ENCODE results near the gene ETHE1.

The ETHE1 gene

GRCh38 chr19:43546581-43546980, 19.6 kb upstream of the ETHE1 start:
- Histone ChIP-seq H3K27me3 (replicated peaks) (no peaks in the 10 kb centered on the region), H3K36me3 (replicated peaks) (peaks cover 16% of the 10 kb centered on the region), H3K27ac (no peak overlapping the region), H3K4me3 (ENCODE audit: low read depth, low read length) (no peak overlapping the region)
- in situ Hi-C loops (cut with HindIII; ENCODE audit: low pct_ligation_motif_present, low sequenced_read_pairs), result no loop called here
- DNase-seq, result no peak
- TF ChIP-seq, protein P1, sequence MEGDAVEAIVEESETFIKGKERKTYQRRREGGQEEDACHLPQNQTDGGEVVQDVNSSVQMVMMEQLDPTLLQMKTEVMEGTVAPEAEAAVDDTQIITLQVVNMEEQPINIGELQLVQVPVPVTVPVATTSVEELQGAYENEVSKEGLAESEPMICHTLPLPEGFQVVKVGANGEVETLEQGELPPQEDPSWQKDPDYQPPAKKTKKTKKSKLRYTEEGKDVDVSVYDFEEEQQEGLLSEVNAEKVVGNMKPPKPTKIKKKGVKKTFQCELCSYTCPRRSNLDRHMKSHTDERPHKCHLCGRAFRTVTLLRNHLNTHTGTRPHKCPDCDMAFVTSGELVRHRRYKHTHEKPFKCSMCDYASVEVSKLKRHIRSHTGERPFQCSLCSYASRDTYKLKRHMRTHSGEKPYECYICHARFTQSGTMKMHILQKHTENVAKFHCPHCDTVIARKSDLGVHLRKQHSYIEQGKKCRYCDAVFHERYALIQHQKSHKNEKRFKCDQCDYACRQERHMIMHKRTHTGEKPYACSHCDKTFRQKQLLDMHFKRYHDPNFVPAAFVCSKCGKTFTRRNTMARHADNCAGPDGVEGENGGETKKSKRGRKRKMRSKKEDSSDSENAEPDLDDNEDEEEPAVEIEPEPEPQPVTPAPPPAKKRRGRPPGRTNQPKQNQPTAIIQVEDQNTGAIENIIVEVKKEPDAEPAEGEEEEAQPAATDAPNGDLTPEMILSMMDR (IDR thresholded peaks at IDR 0.05; ENCODE audit: low read depth, low read length, missing control alignments), result no peak

DNA sequence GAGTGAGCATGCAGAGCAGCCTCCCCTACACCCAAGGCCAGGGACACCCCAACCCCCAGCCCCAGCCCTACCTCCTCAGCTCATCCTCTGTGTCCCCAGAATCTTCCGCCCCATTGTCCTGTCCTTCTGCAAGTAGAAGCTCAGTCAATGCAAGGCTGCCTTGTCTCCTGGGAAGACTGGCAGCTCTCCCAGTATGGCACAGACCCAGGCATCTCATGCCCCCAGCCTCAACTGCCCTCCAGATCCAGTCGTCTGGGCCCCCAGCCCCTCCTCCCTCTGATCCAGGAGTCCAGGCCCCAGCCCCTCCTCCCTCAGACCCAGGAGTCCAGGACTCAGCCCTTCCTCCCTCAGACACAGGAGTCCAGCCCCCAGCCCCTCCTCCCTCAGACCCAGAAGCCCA, 19.0 kb upstream of the ETHE1 start:
- peaks cover 10% of the 10 kb centered on the region for H3K36me3 ChIP-seq (replicated peaks)
- in situ Hi-C loops (cut with HindIII; ENCODE audit: low pct_ligation_motif_present, low sequenced_read_pairs), result no loop called here

GRCh38 chr19:43545276-43545675, 18.3 kb upstream of the ETHE1 start:
- no peaks in the 10 kb centered on the region for H3K27me3 ChIP-seq (replicated peaks)
- in situ Hi-C loops (cut with HindIII; ENCODE audit: low pct_ligation_motif_present, low sequenced_read_pairs), result no loop called here
- DNase-seq, result no peak
- no peak overlapping the region for H3K4me3 ChIP-seq (ENCODE audit: low read depth, low read length)
- peaks cover 6% of the 10 kb centered on the region for H3K36me3 ChIP-seq (replicated peaks)
- H3K27ac ChIP-seq, result no peak overlapping the region
- TF ChIP-seq, protein P1 (IDR thresholded peaks at IDR 0.05; ENCODE audit: low read depth, low read length, missing control alignments), result no peak

More for the DNA sequence above, 19.0 kb upstream of the ETHE1 start:
- TF ChIP-seq, protein P1 (IDR thresholded peaks at IDR 0.05; ENCODE audit: low read depth, low read length, missing control alignments), result no peak
- Histone ChIP-seq H3K4me3 (ENCODE audit: low read depth, low read length) (no peak overlapping the region), H3K27ac (no peak overlapping the region), H3K27me3 (replicated peaks) (no peaks in the 10 kb centered on the region)
- DNase-seq, result no peak

GRCh38 chr19:43544077-43544476, 17.1 kb upstream of the ETHE1 start:
- no peak overlapping the region for H3K27ac ChIP-seq
- H3K36me3 ChIP-seq (replicated peaks), result peaks cover 10% of the 10 kb centered on the region
- H3K27me3 ChIP-seq (replicated peaks), result no peaks in the 10 kb centered on the region
- H3K4me3 ChIP-seq (ENCODE audit: low read depth, low read length), result no peak overlapping the region
- no peak for DNase-seq
- in situ Hi-C loops (cut with HindIII; ENCODE audit: low pct_ligation_motif_present, low sequenced_read_pairs), result no loop called here
- TF ChIP-seq, protein P1 (IDR thresholded peaks at IDR 0.05; ENCODE audit: low read depth, low read length, missing control alignments), result no peak

- TF ChIP-seq, protein P1 (IDR thresholded peaks at IDR 0.05; ENCODE audit: low read depth, low read length, missing control alignments), result no peak
- no peak for DNase-seq
- no peak overlapping the region for H3K4me3 ChIP-seq (ENCODE audit: low read depth, low read length)
- H3K27me3 ChIP-seq (replicated peaks), result no peaks in the 10 kb centered on the region
- peaks cover 12% of the 10 kb centered on the region for H3K36me3 ChIP-seq (replicated peaks)
- in situ Hi-C loops (cut with HindIII; ENCODE audit: low pct_ligation_motif_present, low sequenced_read_pairs), result no loop called here
- H3K27ac ChIP-seq, result no peak overlapping the region
These were observed 15.1 kb upstream of the ETHE1 start for GRCh38 chr19:43541920-43542650.

DNA sequence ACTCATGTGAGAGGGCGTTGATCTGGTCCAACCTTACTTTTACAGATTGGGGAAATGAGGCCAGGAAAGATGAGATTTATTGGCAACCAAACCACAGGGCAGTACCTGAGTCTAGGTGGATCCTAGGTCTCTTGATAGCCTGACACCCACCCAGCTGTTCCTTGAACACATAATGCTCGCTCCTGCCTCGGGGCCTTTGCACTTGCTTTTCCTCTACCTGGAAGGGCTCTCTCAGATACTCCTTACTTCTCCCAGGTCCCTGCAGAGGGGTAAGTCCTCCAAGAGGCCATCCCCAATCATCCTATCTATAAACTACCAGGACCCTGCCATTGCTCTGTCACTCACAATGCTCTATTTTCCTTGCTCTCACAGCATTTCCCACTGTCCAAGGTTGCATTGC, 13.4 kb upstream of the ETHE1 start:
- in situ Hi-C loops (cut with HindIII; ENCODE audit: low pct_ligation_motif_present, low sequenced_read_pairs), result no loop called here
- no peak for DNase-seq
- TF ChIP-seq, protein P1 (IDR thresholded peaks at IDR 0.05; ENCODE audit: low read depth, low read length, missing control alignments), result no peak
- H3K36me3 ChIP-seq (replicated peaks), result peaks cover 12% of the 10 kb centered on the region
- H3K4me3 ChIP-seq (ENCODE audit: low read depth, low read length), result no peak overlapping the region
- H3K27ac ChIP-seq, result no peak overlapping the region
- H3K27me3 ChIP-seq (replicated peaks), result no peaks in the 10 kb centered on the region
